Heart left ventricle (tissue), 16 donors: Measurements from ENCODE around the gene ZNF571. TPM values are rescaled to one million over a fixed set of nuclear protein-coding genes. Genes with fewer than 3 reads are reported as not detected.

ENCODE experiments used
- ATAC-seq, 4 donors: fragments of 200-7000 bp; cut with Tn5 transposase; one replicate each; pipeline ENCODE4 v1.9.1; 2020 to 2022; ENCODE audit warnings: moderate library complexity in 4 of 4, mild to moderate bottlenecking in 3 of 4, moderate number of reproducible peaks in 1 of 4
- DNase-seq, 5 donors: peaks; one replicate each; pipeline ENCODE4 v3.0.0-alpha.2; 2020
- H3K27ac ChIP-seq, 12 donors: fragments of 200-600 bp; sonication (generic) in 4 of 12; one replicate each; pipeline versions ENCODE4 v1.5.0 to v1.8.0; 2016 to 2022; ENCODE audit warnings: mild to moderate bottlenecking in 2 of 12
- H3K27me3 ChIP-seq, 9 donors: fragments of 200-600 bp; sonication (generic) in 2 of 9; one replicate each; pipeline versions ENCODE4 v1.5.1 to v1.8.0; 2016 to 2022; ENCODE audit warnings: mild to moderate bottlenecking in 3 of 9
- H3K36me3 ChIP-seq, 9 donors: fragments of 200-600 bp; sonication (generic) in 2 of 9; one replicate each; pipeline versions ENCODE4 v1.5.0 to v1.8.0; 2018 to 2022; ENCODE audit warnings: mild to moderate bottlenecking in 2 of 9
- H3K4me1 ChIP-seq, 12 donors: fragments of 200-600 bp; sonication (generic) in 4 of 12; one replicate each; pipeline versions ENCODE4 v1.5.0 to v1.8.0; 2016 to 2022; ENCODE audit warnings: mild to moderate bottlenecking in 3 of 12
- H3K4me3 ChIP-seq, 12 donors: fragments of 200-600 bp; sonication (generic) in 4 of 12; one replicate each; pipeline versions ENCODE4 v1.5.0 to v1.8.0; 2017 to 2022; ENCODE audit warnings: mild to moderate bottlenecking in 9 of 12, moderate library complexity in 4 of 12
- H3K9me3 ChIP-seq, 12 donors: fragments of 200-600 bp; sonication (generic) in 4 of 12; one replicate each; pipeline versions ENCODE4 v1.5.0 to v1.8.0; 2016 to 2022; ENCODE audit warnings: mild to moderate bottlenecking in 1 of 12
- POLR2A ChIP-seq, 2 donors: fragments of 450-650 bp; IDR thresholded peaks; one replicate each; pipeline ENCODE4 v1.6.1; 2017; ENCODE audit warnings: antibody characterized with exemption in 2 of 2, mild to moderate bottlenecking in 2 of 2, moderate library complexity in 2 of 2
- WGBS, 4 donors: extraction: QIAGEN DNeasy Blood & Tissue Kit in 2 of 4; methylation state at CpG; one replicate each; pipeline versions ENCODE4 v1.1.5 to v1.1.7; 2013 to 2018; 5-methylcytosine and 5-hydroxymethylcytosine counted together
- intact Hi-C, 10 donors: fragments of 100-400 bp; cut with DNase I; formaldehyde crosslinking; loops; one replicate each; pipeline versions ENCODE4 v1.11.1 to v1.14.2; 2022
- long read RNA-seq, 3 donors: library from polyadenylated mRNA; unstranded; transcript quantifications; one replicate each; pipeline ENCODE4 v2.0.0, GENCODE V29; 2020 to 2021
- polyA plus RNA-seq, 2 donors: library from polyadenylated mRNA; stranded (reverse); fragments of 200-250 nt; gene quantifications; one replicate each; pipeline ENCODE4 v1.2.3, GENCODE V29; 2013
- total RNA-seq, 9 donors: library from RNA; depleted of rRNA in 2 of 9; stranded (reverse); fragments of >200 nt in 2 of 9; fragmentation: NEBNext Ultra II Directional in 3 of 9; extraction: Animal tissue kit (Norgen Biotek cat#: 25700) in 3 of 9; gene quantifications; one replicate each; pipeline versions ENCODE4 v1.1.0 to v1.2.4, GENCODE V29; 2016 to 2023
- TF ChIP-seq, protein P1 (sequence below), 12 donors: fragments of 200-600 bp; sonication (generic) in 4 of 12; IDR thresholded peaks; one replicate each; pipeline versions ENCODE4 v1.5.0 to v1.8.0; 2018 to 2022; ENCODE audit warnings: antibody characterized with exemption in 12 of 12, mild to moderate bottlenecking in 5 of 12
- donor health status: ischemic (EF 13 %, LVEDD 7.1; RV severe dilation, severe dysfunction).
- donor health status: healthy with polysubstance abuse.
- donor health status: DM: no; HTN: yes; CAD: no.
- donor health status: DM: no; HTN: no; CAD: no.
- donor health status: ischemic (EF 25% LVEDD 6.9; RV normal size, moderate dysfunction).
- donor health status: ischemic (EF 25% LVEDD 5.7; RV mildly dilated, moderate dysfunction).
- donor health status: healthy.
- donor health status: DM: yes; HTN: yes; CAD: no.
- donor health status: ischemic (EF 35%, LVEDD 5.7; RV mildly dilated, moderate dysfunction).
- donor health status: nonischemic (EF 11% LVEDD 7.7; RV severe dilation, severe dysfunction).
- donor health status: DM: yes; HTN: yes; CAD: no.
- donor health status: PGD.
- donor health status: ischemic (EF 29% LVEDD 5.4; RV normal size, mild dysfunction).
- donor health status: nonischemic (EF 23%, LVEDD 6.1; RV moderate dilation, normal function).

ZNF571 gene
- total RNA-seq (1 to 10 TPM; 2.1 to 3.3 (median 2.7) TPM), polyA plus RNA-seq (1 to 10 TPM; 1.3 to 1.8 TPM)
- long read RNA-seq, donor 1, partial matches to known transcripts = 0 of 4 reads
- long read RNA-seq, donor 1, other reads (novel, unspliced or antisense) = 2 of 4 reads
- long read RNA-seq, donor 2, partial matches to known transcripts = 1 of 2 reads
- long read RNA-seq, donor 2, other reads (novel, unspliced or antisense) = 0 of 2 reads
- long read RNA-seq, donor 3, partial matches to known transcripts = 0 of 2 reads
- long read RNA-seq, donor 3, other reads (novel, unspliced or antisense) = 1 of 2 reads

DNA sequence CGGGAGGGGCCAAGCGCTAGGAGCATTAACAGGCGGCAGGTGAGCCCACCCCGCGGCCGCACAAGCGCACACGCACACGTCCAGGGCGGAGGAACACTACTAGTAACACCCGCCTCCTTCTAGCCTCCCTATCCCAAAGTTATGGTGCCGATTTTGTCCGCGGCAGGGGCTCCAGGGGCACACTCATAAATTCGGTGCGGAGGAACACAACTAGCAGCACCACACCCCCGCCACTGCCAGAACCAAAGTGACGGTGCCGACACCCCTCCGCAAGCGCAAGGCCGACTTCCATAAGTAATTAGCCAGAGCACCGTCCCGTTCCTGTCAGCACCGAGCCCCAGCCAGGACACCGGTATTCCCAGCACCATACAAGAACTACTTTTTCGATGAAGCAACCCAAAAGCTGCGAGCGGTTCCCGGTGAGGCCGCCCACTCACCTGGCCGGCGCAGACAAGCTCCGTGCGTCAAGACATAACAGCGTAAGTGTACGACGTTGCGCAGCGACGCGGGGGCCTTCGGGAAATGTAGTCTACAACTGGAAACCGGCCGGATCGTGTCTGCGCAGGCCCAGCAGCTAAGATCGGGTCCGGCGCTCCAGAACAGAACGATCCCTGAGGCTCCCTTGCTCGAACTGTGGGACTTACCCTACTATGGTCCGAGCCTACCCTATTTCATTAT, at the start of gene ZNF571, which contains the start of gene ZNF540:
Gene ZNF571, minus strand, starts transcription at position 489 of the 678 bp plus-strand sequence. CDS start 8,116 bp downstream, outside the sequence.
Gene ZNF540, plus strand, starts transcription at position 573 of the 678 bp plus-strand sequence. CDS start 3,572 bp downstream, outside the sequence.
- TF ChIP-seq POLR2A (IDR thresholded peaks at IDR 0.05) = peak; percentile 47 to 76
- TF ChIP-seq, protein P1, sequence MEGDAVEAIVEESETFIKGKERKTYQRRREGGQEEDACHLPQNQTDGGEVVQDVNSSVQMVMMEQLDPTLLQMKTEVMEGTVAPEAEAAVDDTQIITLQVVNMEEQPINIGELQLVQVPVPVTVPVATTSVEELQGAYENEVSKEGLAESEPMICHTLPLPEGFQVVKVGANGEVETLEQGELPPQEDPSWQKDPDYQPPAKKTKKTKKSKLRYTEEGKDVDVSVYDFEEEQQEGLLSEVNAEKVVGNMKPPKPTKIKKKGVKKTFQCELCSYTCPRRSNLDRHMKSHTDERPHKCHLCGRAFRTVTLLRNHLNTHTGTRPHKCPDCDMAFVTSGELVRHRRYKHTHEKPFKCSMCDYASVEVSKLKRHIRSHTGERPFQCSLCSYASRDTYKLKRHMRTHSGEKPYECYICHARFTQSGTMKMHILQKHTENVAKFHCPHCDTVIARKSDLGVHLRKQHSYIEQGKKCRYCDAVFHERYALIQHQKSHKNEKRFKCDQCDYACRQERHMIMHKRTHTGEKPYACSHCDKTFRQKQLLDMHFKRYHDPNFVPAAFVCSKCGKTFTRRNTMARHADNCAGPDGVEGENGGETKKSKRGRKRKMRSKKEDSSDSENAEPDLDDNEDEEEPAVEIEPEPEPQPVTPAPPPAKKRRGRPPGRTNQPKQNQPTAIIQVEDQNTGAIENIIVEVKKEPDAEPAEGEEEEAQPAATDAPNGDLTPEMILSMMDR (IDR thresholded peaks at IDR 0.05) = no peak
- DNase-seq = peak; percentile 93 to 96 (median 95)

DNA sequence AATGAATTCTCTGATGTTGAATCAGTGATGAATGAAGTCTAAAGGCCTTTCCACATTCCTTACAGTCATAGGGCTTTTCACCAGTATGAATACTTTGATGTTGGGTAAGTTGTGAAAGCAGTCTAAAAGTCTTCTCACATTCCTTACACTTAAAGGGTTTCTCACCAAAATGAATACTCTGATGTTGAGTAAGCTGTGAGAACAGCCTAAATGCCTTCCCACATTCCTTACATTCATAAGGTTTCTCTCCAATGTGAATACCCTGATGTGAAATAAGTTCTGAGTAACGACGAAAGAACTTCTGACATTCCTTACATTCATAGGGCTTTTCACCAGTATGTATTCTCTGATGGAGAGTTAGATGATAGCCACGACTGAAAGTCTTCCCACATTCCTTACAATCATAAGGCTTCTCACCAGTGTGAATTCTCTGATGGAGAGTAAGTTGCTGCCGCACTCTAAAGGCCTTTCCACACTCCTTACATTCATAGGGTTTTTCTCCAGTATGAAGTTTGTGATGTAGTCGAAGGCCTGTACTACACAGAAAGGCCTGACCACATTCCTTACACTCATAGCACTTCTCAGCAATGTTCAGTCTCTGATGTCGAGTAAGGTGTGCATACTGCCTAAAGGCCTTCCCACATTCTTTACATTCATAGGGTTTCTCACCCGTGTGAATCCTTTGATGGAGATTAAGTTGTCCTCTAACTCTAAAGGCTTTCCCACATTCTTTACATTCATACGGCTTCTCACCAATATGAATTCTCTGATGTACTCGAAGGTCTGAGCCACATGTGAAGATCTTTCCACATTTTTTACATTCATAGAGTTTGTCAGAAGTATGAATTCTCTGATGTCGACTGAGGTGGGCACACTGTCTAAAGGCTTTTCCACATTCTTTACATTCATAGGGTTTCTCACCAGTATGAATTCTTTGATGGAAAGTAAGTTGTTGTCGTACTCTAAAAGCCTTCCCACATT, 40.8 kb upstream of the ZNF571 start:
- no peaks in the 10 kb centered on the region for H3K4me1 ChIP-seq
- no peak for ATAC-seq
- no peak overlapping the region for H3K27ac ChIP-seq
- WGBS, 4 donors = 94 to 95% (median 95%) methylated on average over 11 of the region's 11 CpGs
- H3K36me3 ChIP-seq = peaks cover 14 to 64% (median 39%) of the 10 kb centered on the region in 9 donors
- DNase-seq = no peak
- H3K9me3 ChIP-seq = peaks cover 0 to 98% (median 83%) of the 10 kb centered on the region in 12 donors
- no peaks in the 10 kb centered on the region for H3K27me3 ChIP-seq
- H3K4me3 ChIP-seq = no peak overlapping the region
- intact Hi-C loops = no loop called here
- TF ChIP-seq, protein P1 (IDR thresholded peaks at IDR 0.05) = no peak
- TF ChIP-seq POLR2A (IDR thresholded peaks at IDR 0.05) = no peak

More for the DNA sequence above, at the start of gene ZNF571, which contains the start of gene ZNF540:
- Histone ChIP-seq H3K27me3 (no peaks in the 10 kb centered on the region), H3K27ac (peak within 1 kb of the TSS; percentile 74 to 92 (median 90)), H3K36me3 (peaks cover 0 to 16% (median 12%) of the 10 kb centered on the region in 9 donors), H3K9me3 (peaks cover 0 to 38% (median 6%) of the 10 kb centered on the region in 12 donors), H3K4me1 (peaks cover 0 to 24% (median 17%) of the 10 kb centered on the region in 12 donors), H3K4me3 (peak within 1 kb of the TSS; percentile 34 to 94 (median 79))
- ATAC-seq = peak; percentile 99 to 100 (median 99)
- 0 to 1% (median 0%) methylated on average over 43 to 53 of the region's 53 CpGs for WGBS, 4 donors
- intact Hi-C loops = loop anchor here in 3 of 10 donors (1.0 to 10.0 kb wide), 5 partner anchors 60 to 127 kb away; partner anchors contain the start of genes ZFP30 (in 2 of the 3), ZNF569 (in 1 of the 3) and ZNF570 (in 1 of the 3)

DNA sequence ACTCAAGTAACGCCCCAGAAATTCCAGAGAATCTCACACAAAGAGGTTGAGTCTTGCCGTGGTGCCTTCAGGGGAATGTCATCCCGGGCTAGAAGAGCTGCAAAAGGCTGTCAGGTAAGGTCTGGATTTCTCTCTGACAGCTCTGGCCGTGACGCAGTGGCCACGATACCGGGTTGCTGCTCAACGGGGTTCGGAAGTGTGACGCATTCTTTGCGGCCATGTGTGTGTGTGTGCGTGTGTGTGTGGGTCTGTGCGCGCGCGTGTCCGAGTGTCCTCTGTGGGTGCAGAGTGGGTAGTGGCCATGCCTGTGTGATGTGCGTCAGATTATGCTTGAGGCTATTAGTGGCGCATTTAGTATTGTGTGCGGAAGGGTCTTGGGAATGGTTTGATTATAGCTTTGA, 390 bp upstream of the ZNF571 start:
- ATAC-seq (peak; percentile 67 to 81 (median 76)), DNase-seq (peak; percentile 64 to 80 (median 76))
- Histone ChIP-seq H3K9me3 (peaks cover 0 to 33% (median 6%) of the 10 kb centered on the region in 12 donors), H3K36me3 (peaks cover 0 to 21% (median 17%) of the 10 kb centered on the region in 9 donors), H3K27me3 (no peaks in the 10 kb centered on the region), H3K4me1 (peaks cover 0 to 24% (median 17%) of the 10 kb centered on the region in 12 donors), H3K4me3 (peak overlapping the region; percentile 34 to 94 (median 79)), H3K27ac (peak overlapping the region; percentile 74 to 92 (median 90))
- 0 to 1% (median 1%) methylated on average over 20 of the region's 20 CpGs for WGBS, 4 donors
- intact Hi-C loops = loop anchor here in 3 of 10 donors (1.0 to 10.0 kb wide), 7 partner anchors 57 to 128 kb away; partner anchors contain the start of genes ZFP30 (in 2 of the 3), ZNF569 (in 1 of the 3), ZNF570 (in 1 of the 3) and ZNF607 (in 1 of the 3)
- TF ChIP-seq, protein P1 (IDR thresholded peaks at IDR 0.05) = no peak
- TF ChIP-seq POLR2A (IDR thresholded peaks at IDR 0.05) = no peak
